HL-60/S4 (cell line): ENCODE data around the gene FRY.
"Not testable (repeated sequence)": the region's sequence is repeated elsewhere in the genome, so short reads cannot be mapped to it uniquely, and the experiment has no call there.

Experiments
- in situ Hi-C: fragments of 300-500 bp; cut with MboI; formaldehyde crosslinking; loops from 2 replicates; pipeline ENCODE4 v1.14.3; 2022; ENCODE audit warnings: low sequenced_read_pairs

Gene FRY

DNA sequence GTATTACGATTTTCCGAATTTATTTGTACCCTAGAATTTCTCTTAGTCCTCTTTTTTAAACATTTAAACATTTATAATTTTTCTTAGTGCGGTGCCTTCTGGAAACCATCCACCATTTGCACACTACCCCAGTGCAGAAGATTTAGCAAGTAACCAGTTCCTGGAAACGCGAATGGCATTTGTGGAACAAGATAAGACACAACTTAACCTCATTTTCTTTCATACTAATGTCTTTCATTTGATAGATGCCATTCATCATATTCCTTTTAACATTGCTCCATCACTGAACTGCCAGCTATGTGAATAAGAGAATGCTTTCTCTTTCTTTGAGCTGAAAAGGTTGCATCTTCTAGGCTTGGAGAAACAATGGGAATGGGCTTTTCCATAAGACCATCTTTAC lies 6.8 kb downstream of the FRY start:
- in situ Hi-C loops, result loop anchor here (10.0 kb wide), 1 partner anchor 66 kb away; no protein-coding TSS in a partner anchor

DNA sequence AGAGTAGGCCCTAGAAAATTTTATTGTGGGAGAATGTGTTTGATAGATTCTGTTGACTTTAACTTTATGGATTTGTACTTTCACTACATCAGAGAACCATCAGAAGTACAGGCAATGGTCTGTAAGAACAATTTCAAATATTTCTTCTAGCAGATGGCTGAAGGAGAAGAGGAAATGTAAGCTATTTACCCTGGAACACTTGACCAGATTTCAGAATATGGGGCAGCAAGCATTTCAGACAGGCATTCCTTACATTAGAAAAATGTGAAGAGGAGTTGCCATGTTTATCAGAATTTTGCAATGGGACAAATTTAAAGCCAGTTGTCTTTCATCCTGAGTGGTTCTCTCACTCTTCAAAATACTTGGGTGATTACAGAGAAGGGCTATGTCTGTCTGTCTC lies 7.5 kb downstream of the FRY start:
- in situ Hi-C loops, result loop anchor here (10.0 kb wide), 1 partner anchor 66 kb away; no protein-coding TSS in a partner anchor

DNA sequence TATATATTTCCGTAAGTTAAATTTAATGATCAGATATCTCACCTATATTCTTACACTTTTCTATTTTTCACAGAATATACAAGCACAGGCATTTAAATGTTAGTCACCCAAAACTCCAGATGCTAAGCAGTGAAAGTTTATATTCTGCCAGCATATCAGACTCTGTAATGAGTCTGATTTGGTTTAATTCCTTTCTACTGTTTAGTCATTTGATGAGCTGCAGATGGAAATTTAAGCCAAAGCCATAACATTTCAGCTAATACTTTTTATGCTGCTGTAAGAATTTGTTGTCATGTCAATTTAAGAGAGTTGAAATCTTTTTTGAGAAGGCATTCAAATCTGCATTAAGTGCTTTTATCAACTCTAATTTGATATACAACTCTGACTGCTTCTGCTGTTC lies 8.0 kb downstream of the FRY start:
- in situ Hi-C loops, result loop anchor here (10.0 kb wide), 1 partner anchor 65 kb away; no protein-coding TSS in a partner anchor

DNA sequence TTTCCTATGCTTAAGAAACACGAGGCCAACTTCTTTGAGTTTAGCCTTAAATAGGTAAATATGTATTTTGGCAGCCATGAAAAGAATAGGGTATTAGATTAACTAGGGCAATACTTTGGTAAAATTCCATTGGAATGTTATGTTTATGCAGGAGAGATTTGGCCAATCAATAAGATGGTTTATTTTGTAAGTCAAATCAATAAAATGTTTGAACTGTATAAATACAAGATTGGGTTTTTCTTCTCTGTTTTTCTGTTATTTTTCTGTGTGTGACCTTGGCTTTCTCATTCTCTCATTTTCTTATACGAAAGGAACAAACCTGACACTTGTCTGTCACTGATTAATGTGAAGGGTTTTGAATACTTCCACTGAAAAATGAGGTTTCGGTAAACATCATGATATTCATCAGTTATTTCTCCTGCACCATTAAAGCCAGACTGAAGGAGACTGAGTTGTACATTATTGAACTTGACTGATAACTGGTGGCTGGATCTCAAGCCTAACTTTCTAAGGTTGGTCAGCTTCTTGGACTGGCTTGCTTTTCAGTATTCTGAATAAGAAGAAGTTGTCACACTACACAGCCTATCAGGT lies 8.6 kb downstream of the FRY start:
- in situ Hi-C loops, result no loop called here

DNA sequence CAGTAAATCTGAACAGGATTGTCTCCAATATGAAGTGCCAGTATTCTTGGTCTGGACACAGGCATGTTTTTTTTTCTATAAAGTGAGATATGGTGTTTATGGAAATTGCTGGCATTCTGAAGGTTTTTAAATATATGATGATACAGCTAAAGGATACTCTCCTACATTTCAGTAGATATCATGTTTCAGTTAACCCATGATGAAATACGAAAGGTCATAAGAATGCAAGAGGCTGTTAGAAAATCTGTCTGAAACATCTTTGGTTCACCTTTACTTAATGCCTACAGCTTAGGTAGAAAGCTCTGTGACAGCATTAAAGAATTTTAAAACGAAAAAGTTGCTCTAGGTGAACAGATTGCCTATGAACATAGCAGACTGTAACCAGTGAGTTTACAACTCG lies 9.1 kb downstream of the FRY start:
- in situ Hi-C loops, result no loop called here

DNA sequence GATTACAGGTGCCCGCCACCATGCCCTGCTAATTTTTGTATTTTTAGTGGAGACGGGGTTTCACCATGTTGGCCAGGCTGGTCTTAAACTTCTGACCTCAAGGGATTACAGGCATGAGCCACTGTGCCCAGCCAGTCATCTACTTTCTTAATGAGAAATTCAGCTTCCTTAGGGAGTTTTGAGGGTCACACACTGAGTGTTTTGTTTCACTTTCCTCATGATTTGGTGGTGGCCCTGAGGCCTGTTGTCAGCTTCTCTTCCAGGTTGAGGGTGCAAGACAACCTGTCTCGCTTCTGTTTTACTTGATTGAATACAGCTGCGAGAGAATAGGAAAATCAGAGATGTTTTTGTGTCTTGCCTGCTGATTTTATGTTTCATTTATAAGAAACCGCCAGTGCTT lies 9.9 kb downstream of the FRY start:
- in situ Hi-C loops, result no loop called here

DNA sequence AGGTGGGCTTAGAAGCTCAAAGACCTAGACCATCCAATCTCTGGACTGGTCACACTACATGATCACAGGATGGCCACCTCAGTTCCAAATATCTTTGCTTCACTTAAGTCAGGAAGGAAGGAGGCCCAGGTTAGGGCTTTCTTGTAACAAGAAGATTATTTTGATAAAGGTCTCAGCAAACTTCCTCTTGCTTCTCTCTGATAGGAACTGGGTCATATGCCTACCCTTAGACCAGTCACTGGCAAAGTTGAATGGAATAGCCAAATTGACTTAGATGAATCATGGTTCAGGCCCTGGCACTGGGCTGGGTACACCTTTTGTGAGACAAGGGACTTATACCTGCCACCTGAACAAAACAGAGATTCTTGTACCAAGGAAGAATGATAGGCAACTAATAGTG lies 11.0 kb downstream of the FRY start:
- in situ Hi-C loops, result no loop called here

DNA sequence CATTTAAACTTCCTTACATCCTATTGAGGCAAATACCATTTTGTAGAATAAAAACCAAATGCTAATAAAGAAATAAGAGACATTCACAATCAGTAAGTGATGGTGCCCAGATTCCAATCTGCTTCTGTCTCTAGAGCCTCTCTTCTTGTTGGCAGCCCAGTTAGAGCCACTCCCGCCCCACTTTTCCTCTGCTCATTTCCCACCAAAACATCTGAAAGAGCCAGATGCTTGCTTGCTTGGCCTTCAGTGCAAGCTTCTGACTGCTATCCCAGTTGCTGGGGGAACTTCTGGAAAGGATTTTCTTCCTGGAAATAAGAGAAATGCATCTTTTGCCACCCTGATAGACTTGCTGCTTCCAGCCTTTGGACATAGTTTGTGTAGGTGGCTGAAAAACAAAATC lies 12.9 kb downstream of the FRY start:
- in situ Hi-C loops, result no loop called here

DNA sequence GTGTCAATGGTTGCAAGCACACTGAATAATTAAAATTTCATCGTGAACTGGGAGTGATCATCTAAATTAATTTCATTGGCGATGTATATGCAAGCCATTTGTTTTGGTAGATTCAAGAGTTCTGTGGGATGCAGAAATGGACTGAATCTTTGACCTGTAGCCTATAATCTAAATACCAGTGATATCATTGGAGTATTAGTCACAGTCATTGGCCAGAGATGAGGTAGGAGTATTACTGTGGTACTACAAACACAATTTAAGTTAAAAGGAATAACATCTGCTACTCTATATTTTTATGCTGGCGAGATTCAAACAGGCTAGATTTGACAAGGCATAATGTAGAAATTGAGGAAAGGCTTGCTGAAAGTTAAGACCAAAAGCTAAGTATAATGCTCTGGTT lies 14.0 kb downstream of the FRY start:
- in situ Hi-C loops, result no loop called here

DNA sequence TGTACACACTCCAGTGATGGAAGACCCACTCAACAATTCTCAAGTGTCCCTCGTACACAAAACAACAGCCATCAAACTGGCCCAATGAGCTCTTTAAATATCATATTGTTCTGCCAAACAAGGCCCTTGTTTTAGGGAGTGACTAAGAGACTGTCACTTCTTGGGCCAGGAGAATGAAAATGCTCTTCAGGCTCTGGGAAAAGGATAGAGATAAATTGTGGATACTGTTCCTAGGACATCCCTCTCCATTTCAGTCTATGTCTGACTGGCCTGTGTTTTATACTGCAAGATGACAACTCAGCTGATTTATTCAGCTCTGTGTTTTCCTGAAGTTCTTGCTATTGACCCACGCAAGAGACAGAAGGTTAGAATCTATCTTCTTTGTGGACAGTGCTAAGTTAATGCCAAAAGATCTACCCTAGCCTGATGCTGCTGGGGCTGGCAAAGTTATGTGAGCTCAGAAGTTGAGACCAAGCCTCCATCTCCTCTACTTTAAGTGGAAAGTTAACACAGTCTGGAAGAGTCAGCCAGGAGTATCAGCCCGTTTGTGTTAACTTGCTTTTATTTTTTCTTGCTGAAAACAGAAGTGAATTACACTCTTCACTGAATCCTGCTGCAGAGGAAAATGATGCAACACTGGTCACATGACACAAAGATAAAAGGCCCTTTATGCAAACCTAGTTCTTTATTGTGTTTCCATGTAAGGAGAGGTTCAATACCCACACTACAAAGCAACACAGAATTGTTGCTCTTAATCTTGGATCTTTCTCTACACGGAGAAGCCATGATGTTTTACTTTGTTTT lies 14.6 kb downstream of the FRY start:
- in situ Hi-C loops, result no loop called here

DNA sequence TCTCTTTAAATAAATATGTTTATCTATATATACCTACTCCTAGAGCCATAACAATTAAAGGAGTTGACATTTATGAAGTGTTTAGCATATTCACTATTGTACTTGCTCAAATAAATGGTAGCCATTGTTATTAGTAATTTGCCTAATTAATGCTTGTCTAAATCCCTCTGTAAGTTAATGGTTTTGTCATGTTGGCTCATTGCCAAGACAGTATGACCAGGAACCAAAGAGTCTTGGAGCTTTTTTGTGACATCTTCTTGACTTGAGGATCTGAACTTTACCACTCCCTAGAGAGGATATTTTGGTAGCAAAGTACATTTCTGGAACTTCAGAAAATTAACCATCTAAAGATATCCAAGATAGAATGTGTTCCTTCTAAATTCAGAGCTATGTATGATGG lies 15.5 kb downstream of the FRY start:
- in situ Hi-C loops, result no loop called here

DNA sequence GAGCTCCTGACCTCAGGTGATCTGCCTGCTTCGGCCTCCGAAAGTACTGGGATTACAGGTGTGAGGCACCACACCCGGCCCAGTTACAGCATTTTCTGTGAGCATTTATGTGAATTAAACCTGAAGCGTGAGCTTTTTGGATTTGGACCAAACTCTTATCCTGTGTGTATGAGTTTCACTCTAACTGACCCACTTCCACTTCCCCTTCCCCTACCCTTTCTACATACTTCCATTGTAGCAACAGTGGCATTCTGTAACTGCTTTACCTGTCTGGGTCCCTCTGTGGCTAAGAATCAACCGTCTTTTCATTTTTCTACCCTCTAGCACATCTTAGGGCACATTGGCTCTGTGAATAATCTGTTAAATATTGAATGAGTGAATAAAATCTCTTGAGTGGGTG lies 16.2 kb downstream of the FRY start:
- in situ Hi-C loops, result no loop called here

DNA sequence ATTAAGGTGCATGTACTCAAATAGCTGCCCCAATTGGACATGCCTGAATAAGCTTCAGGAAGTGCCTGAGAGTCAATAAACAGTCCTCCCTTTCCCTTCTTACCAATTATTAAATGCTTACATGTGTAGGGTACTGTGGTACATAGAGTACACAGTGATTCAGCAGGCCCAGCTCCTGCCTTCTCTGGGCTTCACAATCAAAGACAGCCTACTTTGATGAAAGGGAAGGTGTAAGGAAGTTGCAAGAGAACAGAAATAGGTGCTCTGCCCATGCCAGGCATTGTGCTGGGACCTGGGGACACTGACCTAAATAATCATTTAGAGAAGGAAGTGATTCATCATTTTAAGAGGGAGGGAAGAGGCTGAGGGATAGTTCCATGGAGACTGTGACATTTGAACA lies 17.2 kb downstream of the FRY start:
- in situ Hi-C loops, result no loop called here

DNA sequence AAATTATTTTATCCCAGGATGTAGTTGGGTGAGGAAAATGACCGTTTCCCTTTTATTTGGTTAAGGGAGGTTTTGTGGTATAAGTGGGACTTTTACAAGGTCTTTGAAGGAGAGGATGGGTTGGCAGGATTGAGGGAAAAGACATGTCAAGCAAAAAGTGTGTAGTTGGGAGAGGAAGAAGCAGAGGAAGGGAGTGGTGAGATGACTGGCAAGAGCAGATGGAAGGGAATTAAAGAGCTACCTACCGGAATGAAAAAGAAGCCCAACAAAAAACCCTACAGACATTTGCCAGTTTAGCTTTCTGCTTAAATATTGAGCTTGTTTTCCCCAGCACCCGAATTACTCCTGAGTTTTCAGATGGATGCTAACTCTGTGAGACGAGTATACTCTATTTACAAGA lies 19.6 kb downstream of the FRY start:
- in situ Hi-C loops, result no loop called here

DNA sequence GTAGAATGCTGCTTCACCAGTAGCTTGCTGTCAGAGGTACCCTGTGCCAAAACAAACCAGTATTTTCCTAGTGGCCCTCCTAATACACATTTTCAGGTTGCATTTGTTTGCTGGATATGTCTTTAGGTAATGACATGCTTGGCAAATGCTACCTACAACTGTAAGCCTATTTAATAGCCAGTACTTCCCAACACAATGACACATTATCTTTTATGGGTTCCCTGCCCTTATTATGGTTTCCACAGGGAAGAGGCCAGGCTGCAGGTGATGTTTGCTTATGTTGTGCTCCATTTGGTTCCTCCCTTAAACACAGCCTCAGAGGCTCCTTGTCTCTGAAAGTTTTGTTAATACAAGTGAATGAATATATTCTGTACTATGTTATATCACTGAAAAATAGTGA lies 24.7 kb downstream of the FRY start:
- in situ Hi-C loops, result no loop called here

DNA sequence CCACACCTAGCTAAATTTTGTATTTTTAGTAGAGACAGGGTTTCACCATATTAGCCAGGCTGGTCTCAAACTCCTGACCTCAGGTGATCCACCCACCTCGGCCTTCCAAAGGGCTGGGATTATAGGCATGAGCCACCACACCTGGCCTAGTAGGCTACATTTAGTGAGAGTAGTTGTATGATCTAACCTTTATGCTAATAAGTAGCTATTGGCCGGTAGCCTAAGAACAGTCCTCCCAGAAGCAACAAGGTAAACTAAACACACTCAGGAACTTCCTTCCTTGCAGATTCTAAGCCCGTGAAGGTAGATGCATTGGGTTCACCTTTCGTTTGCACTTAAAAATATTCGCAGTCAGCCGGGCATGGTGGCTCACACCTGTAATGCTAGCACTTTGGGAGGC lies 25.8 kb downstream of the FRY start:
- in situ Hi-C loops, result not testable (repeated sequence)

DNA sequence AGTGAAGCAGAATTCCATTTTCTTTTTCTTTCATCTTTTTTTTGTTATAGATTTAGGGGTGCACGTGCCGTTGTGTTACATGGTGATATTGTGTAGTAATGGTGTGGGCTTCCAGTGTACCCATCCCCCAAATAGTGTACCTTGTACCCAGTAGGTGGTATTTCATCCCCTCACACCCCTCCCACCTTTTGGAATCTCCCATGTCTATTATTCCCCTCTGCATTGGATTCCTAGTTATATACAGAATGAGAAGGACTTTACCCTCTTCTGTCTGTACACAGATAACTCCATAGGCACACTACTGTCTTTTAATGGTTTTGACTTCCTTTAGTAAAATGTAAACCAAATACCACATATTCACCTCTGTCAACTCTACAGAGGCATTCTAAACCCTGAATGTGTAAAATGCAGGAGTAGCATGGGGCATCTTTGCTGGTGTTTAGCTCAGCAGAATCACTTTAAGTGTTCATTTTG lies 28.0 kb downstream of the FRY start:
- in situ Hi-C loops, result no loop called here

DNA sequence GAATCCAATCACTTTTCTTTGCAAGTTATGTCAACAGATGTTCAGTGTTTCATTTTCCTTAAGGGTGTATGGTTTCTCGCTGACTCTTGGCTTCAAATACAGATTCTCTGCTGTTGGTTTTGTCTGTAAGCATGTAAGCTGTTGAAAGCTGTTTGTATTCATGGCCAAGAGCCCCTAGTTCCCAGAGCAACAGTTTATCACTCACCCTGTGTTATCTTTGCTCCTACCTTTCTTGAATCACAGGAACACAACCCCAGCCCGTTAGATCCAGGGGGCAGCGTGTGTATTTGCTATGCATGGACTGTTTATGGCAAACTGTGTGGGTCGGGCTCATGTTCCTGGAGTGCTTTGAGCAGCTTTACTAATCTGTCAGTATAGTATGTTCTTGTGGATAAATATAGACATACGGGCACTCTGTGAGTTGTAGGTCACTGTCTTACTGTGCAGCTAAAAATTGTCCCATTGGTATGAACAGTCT lies 28.9 kb downstream of the FRY start:
- in situ Hi-C loops, result no loop called here

DNA sequence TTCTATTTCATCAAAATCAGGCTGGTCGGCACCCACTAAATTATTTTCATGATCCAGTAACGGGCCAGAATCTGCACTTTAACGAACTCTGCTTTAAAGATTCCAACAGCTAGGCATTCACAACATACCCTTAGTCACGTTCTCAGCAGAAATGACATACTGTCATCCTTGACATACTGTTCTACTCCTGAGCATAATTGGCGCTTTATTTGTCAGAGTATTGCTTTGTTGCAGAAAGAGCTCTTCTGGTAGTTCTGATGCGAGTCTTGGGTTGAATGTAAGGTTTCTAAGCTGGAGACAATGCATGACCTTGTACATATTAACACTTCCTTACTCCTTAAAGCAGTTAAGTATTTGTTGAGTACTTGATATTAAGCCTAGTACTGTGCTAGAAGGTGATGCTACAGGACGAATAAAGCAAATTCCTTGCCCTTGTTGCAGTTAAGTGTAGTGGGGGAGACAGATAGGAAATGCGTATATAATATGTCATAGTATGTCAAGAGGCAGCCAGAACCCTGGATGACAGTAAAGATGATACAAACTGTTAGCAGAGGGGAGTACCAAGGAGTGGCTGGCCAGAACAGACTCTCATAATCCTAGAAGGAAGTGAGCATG lies 32.2 kb downstream of the FRY start:
- in situ Hi-C loops, result no loop called here

DNA sequence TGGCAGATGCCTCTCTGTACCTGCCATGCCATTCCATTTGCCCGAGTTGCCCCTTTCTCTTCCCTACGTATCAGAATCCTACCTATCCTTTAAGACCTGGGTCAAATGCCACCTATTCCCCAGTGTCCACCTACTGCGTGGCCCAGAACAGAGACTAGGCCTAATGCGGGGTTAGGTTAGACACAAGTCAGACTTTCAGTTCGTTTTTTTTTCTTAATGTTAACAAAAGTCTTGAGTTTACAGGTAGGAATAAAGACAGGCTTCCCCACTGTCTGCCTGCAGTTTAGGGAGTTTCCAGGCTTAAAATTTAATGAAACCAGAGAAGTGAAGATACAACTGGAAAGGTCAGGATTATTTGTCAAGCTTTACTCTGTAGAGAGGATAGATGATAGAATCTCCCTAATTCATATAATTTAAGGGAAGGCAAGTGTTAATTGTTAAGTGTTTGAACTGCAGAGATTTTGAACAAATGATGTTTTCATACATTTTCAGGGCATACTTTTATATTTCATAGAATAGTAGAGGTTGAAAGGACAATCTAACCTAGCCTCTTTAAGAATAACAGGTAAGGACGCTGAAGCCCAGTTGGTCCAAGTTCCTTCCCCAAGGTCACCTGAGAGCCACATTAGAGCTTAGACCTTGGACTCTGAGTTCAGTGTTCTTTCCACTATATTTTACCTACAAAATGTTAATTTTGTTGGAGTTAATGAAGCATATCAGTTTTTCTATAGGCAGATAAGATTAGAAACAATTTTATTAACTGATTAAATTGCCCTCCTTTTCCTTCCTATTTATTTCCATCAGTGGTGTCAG lies 35.8 kb downstream of the FRY start:
- in situ Hi-C loops, result no loop called here

DNA sequence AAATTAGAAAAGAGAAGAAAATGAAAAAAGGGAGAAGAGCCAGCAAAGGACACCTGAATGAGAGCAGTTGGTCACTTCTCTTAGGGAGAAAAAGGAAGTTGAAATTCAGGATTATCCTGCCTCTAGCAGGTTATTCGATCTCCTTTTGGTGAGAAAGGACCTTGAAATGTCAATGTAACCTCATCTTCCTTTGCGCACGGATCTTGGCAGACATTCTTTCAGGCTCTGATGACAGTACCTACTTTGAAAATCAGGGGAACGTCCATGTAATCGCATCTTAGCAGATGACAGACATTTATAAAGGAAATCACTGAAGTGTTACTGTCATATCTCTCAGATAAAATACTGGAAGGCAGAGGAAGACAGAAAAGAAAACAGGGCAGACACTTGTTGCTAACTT lies 36.7 kb downstream of the FRY start:
- in situ Hi-C loops, result no loop called here
